NCI-H526 (cell line): Measurements from ENCODE around the gene ATP2A1.
"Not testable (repeated sequence)": the region's sequence is repeated elsewhere in the genome, so short reads cannot be mapped to it uniquely, and the experiment has no call there.

Source experiments
- DNase-seq, 2 experiments: peaks; one replicate each; lab custom pipeline; 2025; lab: John Stamatoyannopoulos, UW

ATP2A1 gene

GRCh38 chr16:28910086-28911031, 32.1 kb downstream of the ATP2A1 start:
- DNase-seq, result no peak

GRCh38 chr16:28912558-28912957, 34.3 kb downstream of the ATP2A1 start:
- no peak for DNase-seq

- DNase-seq, result no peak
Observed at GRCh38 chr16:28913946-28914724, 35.8 kb downstream of the ATP2A1 start.

- no peak for DNase-seq
Observed at GRCh38 chr16:28915181-28915580, 36.9 kb downstream of the ATP2A1 start.

GRCh38 chr16:28917095-28917494, 38.8 kb downstream of the ATP2A1 start:
- DNase-seq, result no peak

GRCh38 chr16:28918698-28919097, 40.4 kb downstream of the ATP2A1 start:
- no peak for DNase-seq

- no peak for DNase-seq
Observed at GRCh38 chr16:28923231-28923587, 44.9 kb downstream of the ATP2A1 start.

- DNase-seq, result peak; percentile 70 to 84
Observed at GRCh38 chr16:28923652-28924398, 45.5 kb downstream of the ATP2A1 start.

GRCh38 chr16:28924399-28924761, 46.1 kb downstream of the ATP2A1 start:
- no peak for DNase-seq

- peak; percentile 93 to 98 for DNase-seq
Observed at GRCh38 chr16:28924762-28925385, 46.6 kb downstream of the ATP2A1 start, which contains the start of gene RABEP2. Gene RABEP2, minus strand, starts transcription at chr16:28925238. Its CDS starts 75 bp downstream, at chr16:28925163.

GRCh38 chr16:28925386-28926228, 47.3 kb downstream of the ATP2A1 start:
- DNase-seq, result peak in 1 of 2 experiments; percentile 80

- not testable (repeated sequence) for DNase-seq
Observed at GRCh38 chr16:28926284-28926683, 48.0 kb downstream of the ATP2A1 start.

GRCh38 chr16:28927815-28928214, 49.5 kb downstream of the ATP2A1 start:
- no peak for DNase-seq

- no peak for DNase-seq
Observed at GRCh38 chr16:28930203-28930602, 51.9 kb downstream of the ATP2A1 start.

- no peak for DNase-seq
Observed at GRCh38 chr16:28930652-28931051, 52.4 kb downstream of the ATP2A1 start.

GRCh38 chr16:28931801-28932225, 53.5 kb downstream of the ATP2A1 start, which contains the start of gene CD19:
Gene CD19, plus strand, starts transcription at chr16:28931971. Its CDS starts 30 bp downstream, at chr16:28932001.
- DNase-seq, result no peak

- DNase-seq, result no peak
Observed at GRCh38 chr16:28932339-28933141, 54.3 kb downstream of the ATP2A1 start.

GRCh38 chr16:28933171-28933570, 54.9 kb downstream of the ATP2A1 start:
- peak in 1 of 2 experiments; percentile 17 for DNase-seq

- DNase-seq, result no peak
Observed at GRCh38 chr16:28935346-28935745, 57.1 kb downstream of the ATP2A1 start.
